Gastrocnemius medialis (tissue), 4 donors: ENCODE results near the gene PLA2G6. TPM values are rescaled to one million over a fixed set of nuclear protein-coding genes. Genes with fewer than 3 reads are reported as not detected.

Source experiments
- ATAC-seq, 2 donors: fragments of 150-250 bp; one replicate each; pipeline ENCODE4 v1.9.1; 2016
- DNase-seq, 2 donors: peaks; one replicate each; pipeline ENCODE4 v3.0.0-alpha.2; 2019
- H3K27ac ChIP-seq, 4 donors: fragments of 200-600 bp; sonication (generic); 1 replicate in 1 of 4; 2 replicates in 3 of 4; pipeline ENCODE4 v1.5.1; 2016 to 2018; ENCODE audit warnings: mild to moderate bottlenecking in 2 of 4, moderate library complexity in 1 of 4
- H3K27me3 ChIP-seq, 3 donors: fragments of 200-600 bp; sonication (generic) in 2 of 3; 1 replicate in 1 of 3; 2 replicates in 2 of 3; pipeline versions ENCODE4 v1.5.1 to v1.6.0; 2016 to 2019; ENCODE audit warnings: mild to moderate bottlenecking in 1 of 3, moderate library complexity in 1 of 3
- H3K36me3 ChIP-seq, 2 donors: fragments of 200-600 bp; sonication (generic) in 1 of 2; one replicate each; pipeline ENCODE4 v1.5.1; 2017 to 2018
- H3K4me1 ChIP-seq, 2 donors: fragments of 200-600 bp; sonication (generic) in 1 of 2; one replicate each; pipeline ENCODE4 v1.5.1; 2016 to 2017; ENCODE audit warnings: mild to moderate bottlenecking in 2 of 2
- H3K4me3 ChIP-seq, 4 donors: fragments of 200-600 bp; sonication (generic) in 3 of 4; 1 replicate in 1 of 4; 2 replicates in 3 of 4; pipeline ENCODE4 v1.5.1; 2016 to 2019; ENCODE audit warnings: mild to moderate bottlenecking in 2 of 4
- H3K9me3 ChIP-seq, 3 donors: fragments of 200-600 bp; sonication (generic) in 2 of 3; 1 replicate in 1 of 3; 2 replicates in 2 of 3; pipeline ENCODE4 v1.5.1; 2016 to 2019
- POLR2A ChIP-seq, 2 donors: fragments of 450-650 bp; IDR thresholded peaks; one replicate each; pipeline ENCODE4 v1.6.1; 2017; ENCODE audit warnings: antibody characterized with exemption in 2 of 2, mild to moderate bottlenecking in 2 of 2, moderate library complexity in 2 of 2
- in situ Hi-C, 4 donors: fragments of 200-750 bp; cut with MboI; loops; one replicate each; pipeline versions ENCODE4 v1.15.0 to v1.8.0; 2017; ENCODE audit warnings: low sequenced_read_pairs in 4 of 4
- intact Hi-C: fragments of 100-400 bp; cut with DNase I; formaldehyde crosslinking; loops from one replicate; pipeline ENCODE4 v1.15.1; 2023; ENCODE audit warnings: low total_unique reads
- total RNA-seq, 4 donors: library from RNA; depleted of rRNA; stranded (reverse); fragments of >200 nt; gene quantifications; one replicate each; pipeline versions ENCODE4 v1.1.0 to v1.2.3, GENCODE V29; 2016
- TF ChIP-seq, protein P1 (sequence below), 5 experiments: fragments of 450-650 bp in 3 of 5; fragments of 200-600 bp in 2 of 5; sonication (generic) in 2 of 5; IDR thresholded peaks in 4 of 5; conservative IDR thresholded peaks in 1 of 5; 1 replicate in 4 of 5; 2 replicates in 1 of 5; pipeline ENCODE4 v1.5.1; 2016 to 2019; ENCODE audit warnings: antibody characterized with exemption in 5 of 5, mild to moderate bottlenecking in 3 of 5, moderate library complexity in 3 of 5

Gene PLA2G6
- total RNA-seq, 4 donors from 2014 or later: 9.1 to 19.5 (median 12.1) TPM

- TF ChIP-seq POLR2A (IDR thresholded peaks at IDR 0.05): no peak
- TF ChIP-seq, protein P1, sequence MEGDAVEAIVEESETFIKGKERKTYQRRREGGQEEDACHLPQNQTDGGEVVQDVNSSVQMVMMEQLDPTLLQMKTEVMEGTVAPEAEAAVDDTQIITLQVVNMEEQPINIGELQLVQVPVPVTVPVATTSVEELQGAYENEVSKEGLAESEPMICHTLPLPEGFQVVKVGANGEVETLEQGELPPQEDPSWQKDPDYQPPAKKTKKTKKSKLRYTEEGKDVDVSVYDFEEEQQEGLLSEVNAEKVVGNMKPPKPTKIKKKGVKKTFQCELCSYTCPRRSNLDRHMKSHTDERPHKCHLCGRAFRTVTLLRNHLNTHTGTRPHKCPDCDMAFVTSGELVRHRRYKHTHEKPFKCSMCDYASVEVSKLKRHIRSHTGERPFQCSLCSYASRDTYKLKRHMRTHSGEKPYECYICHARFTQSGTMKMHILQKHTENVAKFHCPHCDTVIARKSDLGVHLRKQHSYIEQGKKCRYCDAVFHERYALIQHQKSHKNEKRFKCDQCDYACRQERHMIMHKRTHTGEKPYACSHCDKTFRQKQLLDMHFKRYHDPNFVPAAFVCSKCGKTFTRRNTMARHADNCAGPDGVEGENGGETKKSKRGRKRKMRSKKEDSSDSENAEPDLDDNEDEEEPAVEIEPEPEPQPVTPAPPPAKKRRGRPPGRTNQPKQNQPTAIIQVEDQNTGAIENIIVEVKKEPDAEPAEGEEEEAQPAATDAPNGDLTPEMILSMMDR (IDR thresholded peaks at IDR 0.05 in 4 of 5, conservative IDR thresholded peaks at IDR 0.05 in 1 of 5): no peak
- no peaks in the 10 kb centered on the region for H3K9me3 ChIP-seq
- no peaks in the 10 kb centered on the region for H3K27me3 ChIP-seq
- DNase-seq (no peak), ATAC-seq (no peak)
- intact Hi-C loops (no loop called here), in situ Hi-C loops (loop anchor here in 1 of 4 donors (10.0 kb wide), 1 partner anchor 54 kb away; the partner anchor contains the start of gene BAIAP2L2)
- peaks cover 43 to 55% of the 10 kb centered on the region in 2 donors for H3K4me1 ChIP-seq
- no peak overlapping the region for H3K4me3 ChIP-seq
- peaks cover 0 to 6% of the 10 kb centered on the region in 2 donors for H3K36me3 ChIP-seq
- H3K27ac ChIP-seq: peak overlapping the region; percentile 74 to 97 (median 92)
These were observed 12.5 kb downstream of the PLA2G6 start for GRCh38 chr22:38169116-38169515.

GRCh38 chr22:38167988-38168407 lies 13.6 kb downstream of the PLA2G6 start:
- intact Hi-C loops: loop anchor here (2.0 kb wide), 1 partner anchor 99 kb away; no protein-coding TSS in a partner anchor
- peaks cover 0 to 6% of the 10 kb centered on the region in 2 donors for H3K36me3 ChIP-seq
- peak overlapping the region; percentile 74 to 97 (median 92) for H3K27ac ChIP-seq
- H3K27me3 ChIP-seq: no peaks in the 10 kb centered on the region
- in situ Hi-C loops: loop anchor here in 1 of 4 donors (10.0 kb wide), 1 partner anchor 53 kb away; the partner anchor contains the start of gene BAIAP2L2
- peaks cover 37 to 49% of the 10 kb centered on the region in 2 donors for H3K4me1 ChIP-seq
- no peaks in the 10 kb centered on the region for H3K9me3 ChIP-seq
- ATAC-seq (peak; percentile 52 to 62), DNase-seq (peak; percentile 59 to 73)
- H3K4me3 ChIP-seq: peak overlapping the region in 1 of 4 donors; percentile 6
- TF ChIP-seq, protein P1 (IDR thresholded peaks at IDR 0.05 in 4 of 5, conservative IDR thresholded peaks at IDR 0.05 in 1 of 5): no peak
- peak in 1 of 2 donors; percentile 57 for TF ChIP-seq POLR2A (IDR thresholded peaks at IDR 0.05)

- peak overlapping the region; percentile 52 to 97 (median 92) for H3K27ac ChIP-seq
- no peaks in the 10 kb centered on the region for H3K27me3 ChIP-seq
- peaks cover 25 to 34% of the 10 kb centered on the region in 2 donors for H3K4me1 ChIP-seq
- H3K4me3 ChIP-seq: no peak overlapping the region
- no peak for DNase-seq
- ATAC-seq: no peak
- intact Hi-C loops (loop anchor here (2.0 kb wide), 1 partner anchor 97 kb away; no protein-coding TSS in a partner anchor), in situ Hi-C loops (loop anchor here in 1 of 4 donors (10.0 kb wide), 1 partner anchor 51 kb away; the partner anchor contains the start of gene BAIAP2L2)
- H3K36me3 ChIP-seq: peaks cover 0 to 6% of the 10 kb centered on the region in 2 donors
- no peak for TF ChIP-seq POLR2A (IDR thresholded peaks at IDR 0.05)
- TF ChIP-seq, protein P1 (IDR thresholded peaks at IDR 0.05 in 4 of 5, conservative IDR thresholded peaks at IDR 0.05 in 1 of 5): no peak
- H3K9me3 ChIP-seq: no peaks in the 10 kb centered on the region
These were observed 15.6 kb downstream of the PLA2G6 start for GRCh38 chr22:38165922-38166593.

DNA sequence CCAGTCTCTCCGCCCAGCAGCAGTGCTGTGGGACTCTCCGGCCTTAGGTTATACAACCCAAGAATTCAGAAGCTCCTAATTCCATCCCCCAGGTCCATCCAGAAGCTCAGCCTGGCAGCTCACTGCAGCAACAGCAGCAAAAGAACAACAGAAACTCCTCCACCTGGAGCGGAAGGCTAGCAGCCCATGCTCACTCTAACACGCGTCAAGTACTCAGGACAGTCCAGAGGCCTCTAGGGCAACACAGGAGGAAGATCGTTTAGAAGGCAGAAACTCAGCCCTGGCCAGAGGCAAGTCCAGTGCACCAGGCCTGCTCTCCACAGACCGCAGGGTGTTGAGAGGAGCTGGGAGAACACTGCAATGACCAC lies 17.1 kb downstream of the PLA2G6 start:
- ATAC-seq (no peak), DNase-seq (no peak)
- H3K36me3 ChIP-seq: peaks cover 0 to 6% of the 10 kb centered on the region in 2 donors
- intact Hi-C loops: no loop called here
- peaks cover 17 to 24% of the 10 kb centered on the region in 2 donors for H3K4me1 ChIP-seq
- H3K27me3 ChIP-seq: no peaks in the 10 kb centered on the region
- H3K9me3 ChIP-seq: no peaks in the 10 kb centered on the region
- TF ChIP-seq, protein P1 (IDR thresholded peaks at IDR 0.05 in 4 of 5, conservative IDR thresholded peaks at IDR 0.05 in 1 of 5): no peak
- no peak for TF ChIP-seq POLR2A (IDR thresholded peaks at IDR 0.05)
- H3K4me3 ChIP-seq: no peak overlapping the region
- peak overlapping the region; percentile 52 to 97 (median 71) for H3K27ac ChIP-seq
- in situ Hi-C loops: loop anchor here in 1 of 4 donors (10.0 kb wide), 1 partner anchor 50 kb away; the partner anchor contains the start of gene BAIAP2L2
